H1 (cell line): Measurements from ENCODE around the gene RAB1A. TPM values are rescaled to one million over a fixed set of nuclear protein-coding genes. Genes with fewer than 3 reads are reported as not detected.

Source experiments
- CTCF ChIA-PET: fragments of 300-600 bp; sonication (Branson Sonifier 250); formaldehyde crosslinking; loops from one replicate; lab custom pipeline; 2021; ENCODE audit not compliant: partially characterized antibody; lab: Charles Lee
- POLR2A ChIA-PET: fragments of 300-600 bp; sonication (Branson Sonifier 250); formaldehyde crosslinking; loops from one replicate; lab custom pipeline; 2021; ENCODE audit warnings: inconsistent platforms; ENCODE audit not compliant: partially characterized antibody; lab: Charles Lee
- DNase-seq, 2 experiments: peaks; one replicate each; pipeline versions ENCODE4 v3.0.0 to v3.0.0-alpha.2; 2010 to 2022; ENCODE audit warnings: low spot score in 2 of 2, low read depth in 1 of 2, mixed read lengths in 1 of 2
- FAIRE-seq: peaks from 2 replicates; lab custom pipeline; 2011; peaks lifted over from hg19 to GRCh38; lab: Jason Lieb, UNC
- H2AFZ ChIP-seq: 2 replicates; pipeline ENCODE4 v1.8.1; 2012; ENCODE audit warnings: low read length, inconsistent platforms
- H2AK5ac ChIP-seq: 2 replicates; pipeline ENCODE4 v1.6.1; 2013; ENCODE audit warnings: low read depth, low read length
- H2BK120ac ChIP-seq: replicated peaks from 2 replicates; pipeline ENCODE3; 2013; ENCODE audit warnings: low read depth, low read length, inconsistent platforms
- H2BK12ac ChIP-seq: 2 replicates; pipeline ENCODE4 v1.6.1; 2013; ENCODE audit warnings: low read depth, low read length
- H2BK15ac ChIP-seq: 2 replicates; pipeline ENCODE4 v1.6.1; 2013; ENCODE audit warnings: low read length
- H2BK20ac ChIP-seq: 2 replicates; pipeline ENCODE4 v1.6.1; 2013; ENCODE audit warnings: low read length
- H2BK5ac ChIP-seq: 2 replicates; pipeline ENCODE4 v1.6.1; 2013; ENCODE audit warnings: low read depth, low read length
- H3K14ac ChIP-seq: 2 replicates; pipeline ENCODE4 v1.6.1; 2013; ENCODE audit warnings: inconsistent platforms; ENCODE audit not compliant: insufficient read length
- H3K18ac ChIP-seq: 2 replicates; pipeline ENCODE4 v1.6.1; 2013; ENCODE audit warnings: low read length; ENCODE audit errors: extremely low read depth
- H3K23ac ChIP-seq: 2 replicates; pipeline ENCODE4 v1.6.1; 2013; ENCODE audit warnings: inconsistent platforms; ENCODE audit not compliant: insufficient read length
- H3K23me2 ChIP-seq: 2 replicates; pipeline ENCODE4 v1.6.1; 2013; ENCODE audit warnings: low read depth, low read length
- H3K27ac ChIP-seq: 2 replicates; pipeline ENCODE4 v1.6.1; 2011; ENCODE audit warnings: low read depth, low read length, inconsistent platforms
- H3K27me3 ChIP-seq, 4 experiments: replicated peaks in 1 of 4; 1 replicate in 1 of 4; 2 replicates in 3 of 4; pipeline versions ENCODE4 v1.6.1 to v1.8.1; 2011 to 2013; ENCODE audit warnings: low read length in 3 of 4, mild to moderate bottlenecking in 3 of 4, inconsistent platforms in 2 of 4, mixed read lengths in 2 of 4, moderate library complexity in 1 of 4; ENCODE audit not compliant: control insufficient read depth in 3 of 4, insufficient read depth in 3 of 4; ENCODE audit errors: extremely low read depth in 1 of 4
- H3K36me3 ChIP-seq, 4 experiments: 2 replicates each; pipeline versions ENCODE4 v1.6.1 to v1.8.1; 2011 to 2013; ENCODE audit warnings: mild to moderate bottlenecking in 4 of 4, low read length in 3 of 4, moderate library complexity in 2 of 4, control low read depth in 1 of 4, inconsistent platforms in 1 of 4; ENCODE audit not compliant: insufficient read depth in 4 of 4, control insufficient read depth in 2 of 4
- H3K4ac ChIP-seq: replicated peaks from 2 replicates; pipeline ENCODE3; 2013; ENCODE audit warnings: low read length, low read depth, mixed read lengths, inconsistent platforms; ENCODE audit not compliant: insufficient read length
- H3K4me1 ChIP-seq, 4 experiments: replicated peaks in 1 of 4; 1 replicate in 1 of 4; 2 replicates in 3 of 4; pipeline versions ENCODE4 v1.6.1 to v1.8.1; 2011 to 2013; ENCODE audit warnings: low read length in 3 of 4, inconsistent platforms in 2 of 4, mixed read lengths in 1 of 4; ENCODE audit not compliant: insufficient read depth in 4 of 4, control insufficient read depth in 3 of 4
- H3K4me2 ChIP-seq, 2 experiments: 2 replicates each; pipeline versions ENCODE4 v1.6.1 to v1.8.1; 2011 to 2013; ENCODE audit warnings: low read depth in 2 of 2, low read length in 2 of 2, control low read depth in 1 of 2, inconsistent platforms in 1 of 2, mild to moderate bottlenecking in 1 of 2; ENCODE audit not compliant: insufficient read depth in 1 of 2
- H3K4me3 ChIP-seq, 4 experiments: fragments of 200-600, 300-600 bp in 1 of 4; sonication (generic), shearing (Covaris generic), sonication (Bioruptor Twin) in 1 of 4; 2 replicates each; pipeline versions ENCODE4 v1.5.1 to v1.8.1; 2011 to 2016; ENCODE audit warnings: low read length in 4 of 4, low read depth in 3 of 4, control low read depth in 2 of 4, inconsistent platforms in 2 of 4, mild to moderate bottlenecking in 2 of 4, mixed read lengths in 1 of 4, moderate library complexity in 1 of 4; ENCODE audit not compliant: insufficient read depth in 2 of 4; ENCODE audit errors: extremely low read depth in 1 of 4
- H3K56ac ChIP-seq: replicated peaks from 2 replicates; pipeline ENCODE3; 2013; ENCODE audit warnings: low read depth, mild to moderate bottlenecking, mixed read lengths, low read length, inconsistent platforms; ENCODE audit not compliant: insufficient read length
- H3K79me1 ChIP-seq: 2 replicates; pipeline ENCODE4 v1.6.1; 2013; ENCODE audit warnings: low read depth, low read length, control low read depth
- H3K79me2 ChIP-seq, 2 experiments: 2 replicates each; pipeline versions ENCODE4 v1.6.1 to v1.8.1; 2012 to 2013; ENCODE audit warnings: low read length in 2 of 2, mild to moderate bottlenecking in 2 of 2, inconsistent platforms in 1 of 2; ENCODE audit not compliant: insufficient read depth in 2 of 2, control insufficient read depth in 1 of 2
- H3K9ac ChIP-seq, 4 experiments: replicated peaks in 1 of 4; 1 replicate in 1 of 4; 2 replicates in 3 of 4; pipeline versions ENCODE4 v1.6.1 to v1.8.1; 2011 to 2013; ENCODE audit warnings: low read depth in 3 of 4, low read length in 3 of 4, control low read depth in 2 of 4, mild to moderate bottlenecking in 2 of 4, moderate library complexity in 2 of 4, inconsistent platforms in 1 of 4; ENCODE audit errors: extremely low read depth in 1 of 4
- H3K9me3 ChIP-seq, 2 experiments: 2 replicates each; pipeline versions ENCODE4 v1.6.1 to v1.8.1; 2012 to 2013; ENCODE audit warnings: mild to moderate bottlenecking in 2 of 2, moderate library complexity in 2 of 2, control low read depth in 1 of 2, inconsistent platforms in 1 of 2, low read depth in 1 of 2, low read length in 1 of 2, mixed read lengths in 1 of 2; ENCODE audit not compliant: insufficient read depth in 2 of 2
- H4K20me1 ChIP-seq, 2 experiments: replicated peaks in 1 of 2; 2 replicates each; pipeline versions ENCODE3 to v1.8.1; 2011 to 2013; ENCODE audit warnings: inconsistent platforms in 2 of 2, low read length in 2 of 2, mild to moderate bottlenecking in 1 of 2; ENCODE audit not compliant: insufficient read depth in 2 of 2, control insufficient read depth in 1 of 2
- H4K5ac ChIP-seq: 2 replicates; pipeline ENCODE4 v1.6.1; 2013; ENCODE audit warnings: low read length, low read depth, mixed read lengths, inconsistent platforms; ENCODE audit not compliant: insufficient read length
- H4K8ac ChIP-seq: 2 replicates; pipeline ENCODE4 v1.8.0; 2013; ENCODE audit warnings: mild to moderate bottlenecking, moderate library complexity, low read length, inconsistent platforms; ENCODE audit not compliant: insufficient read depth; ENCODE audit errors: extremely low read depth
- H4K91ac ChIP-seq: replicated peaks from 2 replicates; pipeline ENCODE3; 2013; ENCODE audit warnings: low read length, mixed read lengths, inconsistent platforms; ENCODE audit not compliant: insufficient read length
- BACH1 ChIP-seq: IDR thresholded peaks from 2 replicates; pipeline ENCODE4 v1.6.1; 2012; ENCODE audit warnings: low read length, improper control_type of control experiment
- KDM4A ChIP-seq: IDR thresholded peaks from one replicate; pipeline ENCODE4 v1.7.1; 2012; ENCODE audit warnings: low read depth, mild to moderate bottlenecking, moderate library complexity, low read length, inconsistent platforms; ENCODE audit not compliant: severe bottlenecking
- POLR2AphosphoS5 ChIP-seq: IDR thresholded peaks from 2 replicates; pipeline ENCODE4 v1.6.1; 2011; ENCODE audit warnings: low read depth, low read length
- RAD21 ChIP-seq, 2 experiments: IDR thresholded peaks in 1 of 2; conservative IDR thresholded peaks in 1 of 2; 2 replicates each; pipeline ENCODE4 v1.6.1; 2011; ENCODE audit warnings: low read depth in 2 of 2, low read length in 2 of 2, improper control_type of control experiment in 1 of 2, inconsistent platforms in 1 of 2, mild to moderate bottlenecking in 1 of 2, moderate library complexity in 1 of 2
- RFX5 ChIP-seq: IDR thresholded peaks from 2 replicates; pipeline ENCODE4 v1.6.1; 2011; ENCODE audit warnings: low read depth, low read length, improper control_type of control experiment, borderline replicate concordance
- SIN3A ChIP-seq, 2 experiments: IDR thresholded peaks in 1 of 2; conservative IDR thresholded peaks in 1 of 2; 2 replicates each; pipeline ENCODE4 v1.6.1; 2011 to 2012; ENCODE audit warnings: low read length in 2 of 2, improper control_type of control experiment in 1 of 2, low read depth in 1 of 2, mild to moderate bottlenecking in 1 of 2
- polyA plus RNA-seq, 7 experiments: library from polyadenylated mRNA; depleted of rRNA in 3 of 7; stranded (reverse) in 5 of 7; unstranded in 2 of 7; fragments of >200 nt in 5 of 7; fragments of 200-250 nt in 2 of 7; gene quantifications; 1 replicate in 5 of 7; 2 replicates in 1 of 7; 4 replicates in 1 of 7; pipeline versions ENCODE4 v1.2.1 to v1.2.3, GENCODE V29; 2011 to 2013; ENCODE audit warnings: missing spikeins in 2 of 7, mixed read lengths in 2 of 7
- total RNA-seq: library from RNA; stranded (reverse); fragmentation: NEBNext Ultra II Directional; extraction: Animal tissue kit (Norgen Biotek cat#: 25700); gene quantifications from 2 replicates; pipeline ENCODE4 v1.2.1, GENCODE V29; 2021
- TF ChIP-seq, protein P1 (sequence below): IDR thresholded peaks from 2 replicates; pipeline ENCODE4 v1.6.1; 2012; ENCODE audit warnings: low read length, inconsistent platforms

Gene RAB1A
- total and polyA plus RNA-seq, 2 of the 8 experiments (the other 6 are each of a cell fraction or from before 2014, with no cell fraction given), result 77.9 to 120 TPM

DNA sequence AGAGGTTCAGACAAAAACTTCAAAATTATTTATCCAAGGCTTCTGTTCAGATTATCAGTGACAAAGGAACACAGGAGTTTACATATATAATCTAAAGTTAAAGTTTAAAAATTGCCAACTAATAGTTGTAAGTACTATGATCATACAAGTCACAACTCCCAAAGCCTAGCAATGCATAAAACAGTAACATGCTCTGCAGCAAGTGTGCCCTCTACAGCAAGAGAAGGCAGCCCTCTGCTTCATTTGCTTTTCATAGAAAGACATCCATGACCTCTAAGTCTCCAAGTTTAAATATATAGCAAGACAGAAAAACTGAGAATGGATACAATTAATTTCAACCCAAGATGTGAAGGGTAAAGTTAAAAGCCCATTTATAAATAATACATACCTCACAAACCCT is 13.3 kb downstream of the RAB1A start:
- no peak overlapping the region for H2AK5ac ChIP-seq
- no peaks in the 10 kb centered on the region for H3K23me2 ChIP-seq
- no peak overlapping the region for H3K4ac ChIP-seq
- H4K91ac ChIP-seq, result no peak overlapping the region
- peaks cover 28 to 95% of the 10 kb centered on the region in 2 experiments for H3K79me2 ChIP-seq
- H3K18ac ChIP-seq, result no peak overlapping the region
- 0 out of 4 replicates have a peak, but pooled peaks cover 0 to 2% of the 10 kb centered on the region in 2 experiments for H3K9me3 ChIP-seq
- FAIRE-seq (no peak), DNase-seq (no peak)
- H4K8ac ChIP-seq, result no peak overlapping the region
- peaks cover 8 to 14% of the 10 kb centered on the region in 2 experiments for H4K20me1 ChIP-seq
- H2BK12ac ChIP-seq, result no peak overlapping the region
- H2BK15ac ChIP-seq, result no peak overlapping the region
- H3K36me3 ChIP-seq, result no peaks in the 10 kb centered on the region
- H3K4me1 ChIP-seq, result no peaks in the 10 kb centered on the region
- no peak overlapping the region for H3K4me3 ChIP-seq
- no peak overlapping the region for H3K4me2 ChIP-seq
- H2BK20ac ChIP-seq, result no peak overlapping the region
- no peak overlapping the region for H2AFZ ChIP-seq
- H3K9ac ChIP-seq, result no peak overlapping the region
- no peak overlapping the region for H3K56ac ChIP-seq
- CTCF ChIA-PET, result no interaction called here
- no peak overlapping the region for H3K14ac ChIP-seq
- no peaks in the 10 kb centered on the region; the same call in 1 of the 2 replicates for H3K79me1 ChIP-seq
- no peaks in the 10 kb centered on the region for H3K27me3 ChIP-seq
- POLR2A ChIA-PET, result no interaction called here
- no peak overlapping the region for H2BK5ac ChIP-seq
- H3K23ac ChIP-seq, result no peak overlapping the region
- H2BK120ac ChIP-seq, result no peak overlapping the region
- H3K27ac ChIP-seq, result no peak overlapping the region
- no peak overlapping the region for H4K5ac ChIP-seq
- TF ChIP-seq RAD21 (IDR thresholded peaks at IDR 0.05 in 1 of 2, conservative IDR thresholded peaks at IDR 0.05 in 1 of 2; ENCODE audit: low read depth in 2 of 2, low read length in 2 of 2) (no peak; a peak in 1 of 4 replicates), RFX5 (no peak), SIN3A (conservative IDR thresholded peaks at IDR 0.05 in 1 of 2, IDR thresholded peaks at IDR 0.05 in 1 of 2; ENCODE audit: low read depth in 1 of 2, low read length in 2 of 2) (no peak), BACH1 (no peak), KDM4A (no peak), POLR2AphosphoS5 (no peak)
- TF ChIP-seq, protein P1, sequence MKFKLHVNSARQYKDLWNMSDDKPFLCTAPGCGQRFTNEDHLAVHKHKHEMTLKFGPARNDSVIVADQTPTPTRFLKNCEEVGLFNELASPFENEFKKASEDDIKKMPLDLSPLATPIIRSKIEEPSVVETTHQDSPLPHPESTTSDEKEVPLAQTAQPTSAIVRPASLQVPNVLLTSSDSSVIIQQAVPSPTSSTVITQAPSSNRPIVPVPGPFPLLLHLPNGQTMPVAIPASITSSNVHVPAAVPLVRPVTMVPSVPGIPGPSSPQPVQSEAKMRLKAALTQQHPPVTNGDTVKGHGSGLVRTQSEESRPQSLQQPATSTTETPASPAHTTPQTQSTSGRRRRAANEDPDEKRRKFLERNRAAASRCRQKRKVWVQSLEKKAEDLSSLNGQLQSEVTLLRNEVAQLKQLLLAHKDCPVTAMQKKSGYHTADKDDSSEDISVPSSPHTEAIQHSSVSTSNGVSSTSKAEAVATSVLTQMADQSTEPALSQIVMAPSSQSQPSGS, result no peak
- TF ChIP-seq, all 59 proteins: peak for 0
